Ramos (cell line): Measurements from ENCODE around the gene SBNO1.
"Not testable (repeated sequence)": the region's sequence is repeated elsewhere in the genome, so short reads cannot be mapped to it uniquely, and the experiment has no call there.

Experiments used
- in situ Hi-C: fragments of 300-500 bp; cut with MboI; formaldehyde crosslinking; loops from one replicate; pipeline ENCODE4 v1.14.3; 2022; ENCODE audit warnings: low sequenced_read_pairs; ENCODE audit not compliant: unreplicated experiment

SBNO1 gene

DNA sequence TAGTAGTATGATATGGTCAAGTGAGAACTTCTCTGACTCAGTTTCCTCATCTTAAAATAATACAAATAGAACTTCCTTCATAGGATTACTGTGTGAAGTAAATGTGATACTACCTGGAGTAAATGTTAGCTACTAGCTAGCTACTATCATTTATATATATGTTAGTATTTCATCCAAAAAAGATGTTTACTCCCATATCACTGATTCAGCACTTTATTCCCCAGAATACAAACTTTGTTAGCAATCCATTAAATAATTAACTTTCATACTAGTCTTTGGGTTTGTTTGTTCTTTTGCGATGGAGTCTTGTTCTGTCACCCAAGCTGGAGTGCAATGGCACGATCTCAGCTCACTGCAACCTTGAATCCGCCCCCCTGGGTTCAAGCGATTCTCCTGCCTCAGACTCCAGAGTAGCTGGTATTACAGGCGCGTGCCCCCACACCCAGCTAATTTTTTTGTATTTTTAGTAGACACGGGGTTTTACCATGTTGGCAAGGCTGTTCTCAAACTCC lies 8.4 kb downstream of the SBNO1 start:
- in situ Hi-C loops = no loop called here

DNA sequence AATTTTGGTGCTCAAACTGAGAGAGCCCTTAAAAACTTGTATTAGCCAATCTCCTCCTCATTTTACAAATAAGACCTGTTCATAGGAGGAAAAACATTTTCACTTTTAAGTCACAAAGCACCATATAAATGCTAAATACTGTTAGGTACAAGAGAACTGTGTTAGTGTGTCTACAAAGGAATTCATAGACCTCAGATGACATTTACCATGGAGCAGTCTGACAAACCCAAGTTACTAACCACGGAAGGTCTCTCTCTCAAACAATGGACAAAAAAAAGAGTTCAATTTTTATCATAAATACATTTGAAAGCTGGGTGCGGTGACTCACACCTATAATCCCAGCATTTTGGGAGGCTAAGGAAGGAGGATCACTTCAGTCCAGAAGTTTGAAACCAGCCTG lies 10.0 kb downstream of the SBNO1 start:
- in situ Hi-C loops = no loop called here

DNA sequence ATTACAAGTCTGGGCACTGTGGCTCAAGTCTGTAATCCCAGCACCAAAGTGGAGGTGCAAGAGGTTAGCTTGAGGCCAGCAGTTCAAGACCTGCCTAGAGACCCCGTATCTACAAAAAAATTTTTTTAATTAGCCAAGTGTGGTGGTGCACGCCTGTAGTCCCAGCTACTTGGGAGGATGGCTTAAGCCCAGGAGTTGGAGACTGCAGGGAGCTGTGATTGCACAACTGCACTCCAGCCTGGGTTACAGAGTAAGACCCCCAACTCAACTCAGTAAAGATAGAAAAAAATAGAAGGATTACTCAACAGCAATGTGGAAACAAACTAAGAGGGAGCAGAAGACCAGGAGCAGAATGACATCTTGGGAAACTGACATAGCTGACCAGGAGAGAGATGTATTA lies 13.3 kb downstream of the SBNO1 start:
- in situ Hi-C loops = no loop called here

DNA sequence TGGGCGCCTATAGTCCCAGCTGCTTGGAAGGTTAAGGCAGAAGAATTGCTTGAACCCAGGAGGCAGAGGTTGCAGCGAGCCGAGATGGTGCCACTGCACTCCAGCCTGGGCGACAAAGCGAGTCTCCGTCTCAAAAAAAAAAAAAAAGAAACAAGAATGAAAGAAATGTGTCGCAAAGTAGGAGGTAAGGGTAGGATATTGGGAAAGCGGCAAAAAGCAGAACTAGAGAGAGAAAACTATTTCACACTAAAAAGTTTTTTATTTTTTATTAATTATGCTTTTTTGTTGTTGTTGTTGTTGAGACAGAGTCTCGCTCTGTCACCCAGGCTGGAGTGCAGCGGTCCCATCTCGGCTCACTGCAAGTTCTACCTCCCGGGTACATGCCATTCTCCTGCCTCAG lies 17.7 kb downstream of the SBNO1 start:
- in situ Hi-C loops = no loop called here

DNA sequence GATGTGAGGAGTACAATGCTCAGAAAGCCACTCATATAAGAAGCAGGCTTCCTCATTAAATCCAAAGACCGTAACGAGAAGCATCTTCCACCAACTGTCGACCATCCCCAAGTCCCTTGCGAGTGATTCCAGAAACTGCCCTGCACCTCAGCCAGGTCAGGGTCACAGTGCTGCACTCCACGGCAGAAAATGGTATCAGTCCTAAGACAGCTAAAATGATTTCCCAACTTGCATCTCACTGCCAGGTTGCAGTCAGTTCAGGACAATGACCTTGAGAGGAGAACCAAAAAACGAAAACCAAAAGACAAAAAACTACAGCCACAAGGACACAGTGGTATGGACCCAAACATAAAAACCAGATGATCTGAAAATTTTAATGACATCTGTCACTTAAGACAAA lies 20.6 kb downstream of the SBNO1 start:
- in situ Hi-C loops = no loop called here

DNA sequence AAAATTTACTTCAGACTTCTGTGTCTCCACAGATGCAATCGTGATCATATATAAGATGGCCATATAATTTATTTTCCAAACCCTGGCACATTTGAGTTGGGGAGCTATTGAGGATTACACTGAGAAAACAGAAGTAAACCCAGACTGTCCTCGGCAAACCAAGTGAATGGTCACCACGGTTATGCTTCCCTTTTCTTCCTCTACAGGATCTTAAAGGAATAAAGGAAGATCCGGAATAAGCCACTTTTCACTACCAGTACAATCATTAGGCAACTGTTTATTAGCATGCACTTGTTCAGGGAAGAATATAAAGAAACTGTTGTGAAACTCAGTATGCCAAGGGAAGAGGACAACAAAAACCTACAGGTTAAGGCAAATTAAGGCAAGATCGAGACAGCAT lies 27.6 kb downstream of the SBNO1 start:
- in situ Hi-C loops = no loop called here

DNA sequence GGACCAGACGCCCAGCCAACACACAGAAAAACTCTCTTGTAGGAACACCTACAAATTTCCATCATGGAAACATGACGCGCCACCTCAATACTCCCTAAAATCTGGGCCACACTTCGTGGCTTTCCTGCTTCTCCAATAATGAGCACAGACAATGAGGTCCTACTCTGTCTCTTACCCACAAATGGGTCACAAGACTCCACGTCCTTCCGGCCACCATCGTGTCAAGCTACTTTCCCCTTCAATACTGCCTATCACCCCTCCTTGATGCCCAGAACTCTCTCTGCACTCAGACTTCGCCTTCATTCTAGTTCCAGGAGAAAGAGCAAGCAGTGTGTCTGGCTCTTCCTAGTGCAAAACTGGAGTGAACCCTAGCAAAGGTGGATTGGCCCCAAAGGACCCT lies 28.1 kb downstream of the SBNO1 start:
- in situ Hi-C loops = no loop called here

DNA sequence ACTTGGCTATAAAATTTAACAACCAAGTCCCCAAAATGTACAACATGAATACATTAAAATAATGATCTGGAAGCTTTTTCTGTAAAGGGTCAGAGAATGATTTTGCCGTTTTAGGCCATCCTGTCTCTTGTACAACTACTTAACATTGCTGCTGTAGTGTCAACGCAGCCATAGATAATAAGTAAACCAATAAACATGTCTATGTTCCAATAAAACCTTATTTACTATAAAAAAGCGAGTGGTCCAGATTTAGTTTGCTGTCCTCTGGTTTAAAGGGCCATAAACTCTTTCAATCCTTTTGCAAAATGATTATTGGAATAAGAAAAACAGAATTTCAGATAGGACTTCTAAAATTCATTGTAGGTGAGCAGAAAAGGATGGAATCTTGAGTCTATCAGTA lies 29.2 kb downstream of the SBNO1 start:
- in situ Hi-C loops = no loop called here

DNA sequence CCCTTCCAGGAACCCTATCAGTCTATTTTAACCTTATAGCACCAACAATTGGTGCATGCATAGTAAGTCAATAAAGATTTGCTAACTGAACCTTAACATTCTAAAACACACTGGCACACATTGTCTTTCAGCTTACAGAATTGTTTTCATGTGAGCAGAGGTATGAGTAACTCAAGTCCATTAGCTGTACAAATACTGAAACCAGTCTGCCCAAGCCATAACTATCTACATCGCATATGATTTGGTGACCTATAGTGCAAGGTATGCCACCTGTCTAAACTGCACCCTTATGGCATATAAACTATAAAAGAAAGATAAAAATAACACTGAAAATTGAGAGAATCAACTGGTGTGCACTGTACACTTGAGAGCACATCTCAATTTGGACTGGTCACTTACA lies 34.8 kb downstream of the SBNO1 start:
- in situ Hi-C loops = no loop called here

DNA sequence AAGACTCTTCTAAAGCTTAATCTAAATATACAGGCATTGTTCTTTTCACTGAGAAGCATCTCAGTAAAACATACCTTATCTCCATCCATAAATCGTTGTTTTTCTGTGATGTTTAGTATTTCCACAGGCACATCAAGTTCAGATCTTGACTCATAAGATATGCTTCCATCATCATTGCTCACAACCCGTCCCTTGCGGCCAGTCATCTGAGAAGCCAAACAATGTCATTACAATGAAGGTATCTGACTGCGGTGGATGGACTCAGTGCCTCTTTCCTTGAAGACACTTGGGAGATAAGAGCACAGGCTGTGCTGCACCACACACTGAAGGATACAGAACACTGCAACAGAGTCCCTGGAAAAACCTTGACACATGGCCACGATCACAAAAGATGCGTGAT lies 44.8 kb downstream of the SBNO1 start:
- in situ Hi-C loops = no loop called here

DNA sequence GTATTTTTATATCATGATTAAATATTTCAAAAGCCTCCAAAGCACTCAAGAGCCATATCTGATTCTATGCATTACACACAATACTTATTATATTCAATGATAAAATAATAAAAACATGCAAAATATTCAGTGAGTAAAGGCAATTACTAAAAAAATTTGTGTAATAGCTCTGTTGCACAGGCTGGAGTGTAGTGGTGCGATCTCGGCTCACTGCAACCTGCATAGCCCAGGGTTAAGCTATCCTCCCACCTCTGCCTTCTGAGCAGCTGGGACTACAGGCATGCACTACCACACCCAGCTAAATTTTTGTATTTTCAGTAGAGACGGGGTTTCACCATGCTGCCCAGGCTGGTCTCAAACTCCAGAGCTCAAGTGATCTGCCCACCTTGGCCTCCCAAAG lies 45.4 kb downstream of the SBNO1 start:
- in situ Hi-C loops = no loop called here

DNA sequence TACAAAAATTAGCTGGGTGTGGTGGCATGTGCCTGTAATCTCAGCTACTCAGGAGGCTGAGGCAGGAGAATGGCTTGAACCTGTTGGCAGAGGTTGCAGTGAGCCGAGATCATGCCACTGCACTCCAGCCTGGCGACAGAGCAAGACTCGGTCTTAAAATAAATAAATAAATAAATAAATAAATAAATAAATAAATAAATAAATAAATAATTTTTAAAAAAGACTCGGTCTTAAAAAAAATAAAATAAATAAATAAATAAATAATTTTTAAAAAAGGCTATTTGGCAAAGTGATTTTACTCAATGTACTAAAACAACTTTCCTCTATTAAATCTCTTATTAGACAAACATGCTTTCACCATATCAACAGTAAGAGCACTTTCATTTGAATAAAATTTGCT lies 51.6 kb downstream of the SBNO1 start:
- in situ Hi-C loops = not testable (repeated sequence)

DNA sequence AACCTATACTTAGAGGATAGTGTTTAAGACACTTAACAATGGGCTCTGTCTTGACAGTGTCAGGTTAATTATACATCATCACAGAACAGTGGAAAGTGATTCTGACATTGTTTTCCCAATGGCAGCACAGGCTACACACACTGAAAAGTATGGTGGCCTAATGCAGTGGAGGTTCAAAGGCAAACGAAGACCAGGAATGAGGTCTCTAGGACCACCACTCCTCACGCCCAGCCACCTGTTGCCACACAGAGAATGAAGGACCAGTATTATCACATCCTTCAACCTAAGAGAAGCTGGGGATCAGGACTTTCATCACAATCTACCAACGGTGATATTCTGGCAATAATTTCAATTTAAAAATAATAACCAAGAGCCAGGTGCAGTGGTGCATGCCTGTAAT lies 58.4 kb downstream of the SBNO1 start:
- in situ Hi-C loops = no loop called here

DNA sequence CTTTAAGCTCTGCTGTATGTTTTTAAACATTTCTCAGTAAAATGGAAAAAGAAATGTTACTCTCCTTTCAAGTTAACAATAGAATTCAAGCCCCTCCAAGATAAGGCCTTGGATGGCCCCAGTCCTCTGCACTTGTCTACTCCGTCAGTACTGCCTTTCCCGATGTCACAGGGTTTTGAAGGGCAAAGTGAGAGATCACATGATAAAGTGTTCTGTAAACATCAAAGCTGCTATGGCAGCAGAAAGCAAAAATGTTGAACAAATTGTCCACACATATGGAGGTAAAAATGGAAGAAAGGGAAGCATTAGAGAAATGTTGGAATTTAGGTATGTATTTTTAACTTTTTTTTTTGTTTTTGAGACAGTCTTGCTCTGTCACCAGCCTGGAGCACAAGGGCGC lies 59.5 kb downstream of the SBNO1 start:
- in situ Hi-C loops = no loop called here

DNA sequence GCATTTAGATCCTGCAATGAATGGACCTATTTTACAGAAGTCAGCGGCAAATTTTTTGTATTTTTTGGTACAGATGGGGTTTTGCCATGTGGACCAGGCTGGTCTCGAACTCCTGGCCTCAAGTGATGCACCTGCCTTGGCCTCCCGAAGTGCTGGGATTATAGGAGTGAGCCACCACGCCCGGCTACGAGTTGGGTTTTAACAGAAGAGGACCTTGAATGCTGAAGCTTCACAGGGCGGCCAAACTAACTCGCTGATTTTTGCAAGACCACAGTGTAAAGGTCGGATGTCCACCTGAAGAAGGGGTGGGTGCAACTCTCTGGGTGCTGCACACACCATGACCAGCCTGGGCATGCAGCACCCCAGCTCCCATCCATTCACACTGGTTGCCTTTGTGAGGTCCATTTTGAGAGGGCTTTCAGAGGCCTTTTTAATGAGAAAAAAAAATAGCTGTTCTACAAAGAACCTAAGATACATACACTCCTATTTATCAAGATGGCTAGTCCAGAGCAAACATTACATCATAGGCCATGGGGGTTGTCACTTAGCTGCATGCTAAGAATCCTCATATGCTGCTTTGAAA lies 71.4 kb downstream of the SBNO1 start:
- in situ Hi-C loops = no loop called here

DNA sequence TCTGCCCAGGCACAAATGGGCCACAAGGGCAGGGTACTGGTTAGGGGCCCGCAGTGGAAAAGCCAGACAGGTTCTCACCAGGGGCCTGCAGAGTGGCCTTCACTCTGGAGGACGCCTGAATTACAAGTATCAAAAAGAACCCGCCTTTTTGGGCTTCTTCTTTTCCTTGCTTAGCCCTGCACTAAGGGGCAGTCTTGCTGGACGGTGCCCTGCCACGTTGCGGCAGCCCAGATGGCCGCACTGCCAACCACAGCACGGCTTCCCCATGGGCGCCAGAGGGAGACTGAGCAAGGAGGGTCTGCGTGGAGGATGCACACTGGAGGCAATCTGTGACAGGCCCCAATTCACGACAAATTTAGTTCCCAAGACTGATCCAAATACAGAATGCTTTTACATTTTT lies 74.7 kb downstream of the SBNO1 start:
- in situ Hi-C loops = no loop called here

DNA sequence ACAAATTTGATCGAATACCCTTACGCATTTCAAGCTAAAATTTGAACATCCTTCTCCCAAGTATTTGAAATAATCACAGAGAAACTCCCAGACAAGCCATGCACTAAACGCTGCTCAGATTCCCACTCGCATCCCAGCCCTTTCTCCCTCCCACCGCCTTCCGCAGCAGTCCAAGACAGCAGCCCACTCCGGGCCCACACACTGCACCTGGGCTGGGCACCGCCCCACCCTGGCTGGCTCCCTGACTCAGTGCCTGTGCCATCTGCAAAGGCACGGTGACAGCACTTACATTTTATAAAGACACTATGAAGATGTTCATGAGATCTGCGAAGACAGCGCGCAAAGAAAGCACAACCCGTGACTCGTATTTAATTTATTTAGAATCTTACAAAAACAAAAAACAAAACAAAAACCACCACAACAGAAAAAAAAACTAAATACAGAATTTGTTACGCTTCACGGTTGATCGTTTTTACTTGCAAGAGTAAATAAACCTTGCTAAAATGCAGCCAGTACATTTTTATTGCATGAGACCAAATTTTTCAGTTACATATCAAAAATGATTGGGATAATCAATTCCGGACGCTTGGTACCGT lies 75.8 kb downstream of the SBNO1 start:
- in situ Hi-C loops = no loop called here

DNA sequence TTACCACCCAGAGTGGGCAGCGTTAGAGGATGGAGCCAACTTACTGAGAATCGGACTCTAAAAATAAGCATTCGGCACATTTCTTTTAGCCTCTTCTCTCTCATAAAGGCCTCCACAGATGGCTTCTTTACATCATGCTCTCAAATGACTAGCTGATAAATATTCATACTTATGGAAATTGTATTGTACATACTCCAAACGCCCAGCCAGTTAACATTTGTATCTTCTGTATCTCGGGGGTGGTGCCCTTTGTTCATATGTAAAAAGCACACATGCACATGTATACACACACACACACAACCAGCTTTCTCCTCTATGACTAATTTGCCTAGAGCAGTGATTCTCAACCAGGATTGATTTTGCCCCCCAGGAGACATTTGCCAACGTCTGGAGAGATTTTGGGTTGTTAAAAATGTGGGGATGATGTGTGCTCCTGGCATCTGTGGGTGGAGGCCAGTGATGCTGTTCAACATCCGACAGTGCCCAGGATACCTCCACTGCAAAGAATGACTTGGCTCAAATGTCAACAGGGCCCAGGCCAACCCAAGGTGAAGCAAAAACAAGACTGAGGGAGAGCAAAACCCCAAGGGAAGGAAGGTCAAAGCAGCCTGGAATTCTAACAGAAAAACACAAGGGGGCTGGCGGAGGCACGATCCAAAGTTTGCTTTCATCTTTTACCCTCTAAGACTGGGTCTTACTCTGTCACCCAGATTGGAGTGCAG lies 77.8 kb downstream of the SBNO1 start:
- in situ Hi-C loops = no loop called here

DNA sequence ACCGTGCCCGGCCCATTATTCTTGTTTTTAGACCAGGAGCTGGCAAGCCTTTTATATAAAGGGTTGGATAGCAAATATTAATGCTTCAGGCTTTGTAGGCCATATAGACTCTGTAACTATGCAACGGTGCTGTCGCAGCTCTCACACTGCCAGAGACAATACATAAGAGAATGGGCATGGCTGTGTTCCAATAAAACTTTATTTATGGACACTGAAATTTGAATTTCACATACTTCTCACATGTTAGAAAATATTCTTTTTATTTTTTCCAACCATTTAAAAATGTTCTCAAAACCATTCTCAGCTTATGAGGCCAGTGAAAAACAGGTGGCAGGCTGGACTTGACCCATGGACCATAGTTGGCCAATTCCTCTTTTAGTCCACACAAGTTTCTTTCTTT lies 80.0 kb downstream of the SBNO1 start:
- in situ Hi-C loops = no loop called here

DNA sequence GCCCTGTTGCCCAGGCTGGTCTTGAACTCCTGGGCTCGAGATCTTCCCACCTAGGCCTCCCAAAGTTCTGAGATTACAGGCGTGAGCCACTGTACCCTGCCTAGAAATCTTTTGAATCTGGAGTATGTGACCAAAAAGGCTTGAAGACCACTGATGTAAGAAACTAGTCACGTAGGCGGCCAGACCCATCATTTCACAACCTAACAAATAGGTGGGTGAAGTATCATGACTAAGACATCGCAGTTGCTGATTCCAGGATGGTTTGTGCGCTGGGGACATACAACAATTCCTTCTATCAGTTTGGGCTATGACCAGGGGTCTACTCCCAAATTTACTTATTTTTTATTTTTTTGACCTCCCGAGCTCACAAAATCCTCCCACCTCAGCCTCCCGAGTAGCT lies 81.2 kb downstream of the SBNO1 start:
- in situ Hi-C loops = no loop called here

DNA sequence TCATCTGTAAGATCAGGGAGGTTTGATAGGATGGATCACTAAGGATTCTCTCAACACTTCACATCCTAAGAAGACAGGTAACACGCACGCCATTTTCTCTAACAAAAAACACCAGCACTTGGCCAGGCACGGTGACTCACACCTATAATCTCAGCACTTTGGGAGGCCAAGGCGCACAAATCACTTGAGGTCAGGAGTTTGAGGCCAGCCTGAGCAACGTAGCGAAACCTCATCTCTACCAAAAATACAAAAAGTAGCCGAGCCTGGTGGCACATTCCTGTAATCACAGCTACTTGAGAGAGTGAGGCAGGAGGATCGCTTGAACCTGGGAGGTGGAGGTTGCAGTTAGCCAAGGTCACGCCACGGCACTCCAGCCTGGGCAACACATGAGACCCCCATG lies 82.5 kb downstream of the SBNO1 start:
- in situ Hi-C loops = no loop called here

DNA sequence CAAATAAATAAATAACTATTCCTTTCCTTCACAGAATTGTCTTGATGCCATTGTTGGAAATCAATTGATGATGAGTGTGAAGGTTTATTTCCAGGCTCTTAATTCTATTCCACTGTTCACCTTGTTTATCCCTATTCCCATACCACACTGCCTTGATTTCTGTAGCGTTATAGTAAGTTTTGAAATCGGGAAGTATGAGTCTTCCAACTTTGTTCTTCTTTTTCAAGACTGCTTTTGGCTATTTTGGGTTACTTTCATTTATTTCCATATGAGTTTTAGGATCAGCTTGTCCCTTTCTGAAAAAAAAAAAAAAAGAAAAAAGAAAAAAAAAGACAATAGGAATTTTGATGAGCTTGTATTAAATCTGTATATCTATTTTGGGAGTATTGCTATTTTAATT lies 83.7 kb downstream of the SBNO1 start:
- in situ Hi-C loops = no loop called here
